ENCODE data around the gene SP110. TPM values are rescaled to one million over a fixed set of nuclear protein-coding genes. Genes with fewer than 3 reads are reported as not detected.
A peak's percentile ranks its signal among the peaks of the same experiment; 100 is the strongest.

Gene SP110
- total and polyA plus RNA-seq, 2 experiments from 2014 or later, result 2.3 to 8.2 TPM

DNA sequence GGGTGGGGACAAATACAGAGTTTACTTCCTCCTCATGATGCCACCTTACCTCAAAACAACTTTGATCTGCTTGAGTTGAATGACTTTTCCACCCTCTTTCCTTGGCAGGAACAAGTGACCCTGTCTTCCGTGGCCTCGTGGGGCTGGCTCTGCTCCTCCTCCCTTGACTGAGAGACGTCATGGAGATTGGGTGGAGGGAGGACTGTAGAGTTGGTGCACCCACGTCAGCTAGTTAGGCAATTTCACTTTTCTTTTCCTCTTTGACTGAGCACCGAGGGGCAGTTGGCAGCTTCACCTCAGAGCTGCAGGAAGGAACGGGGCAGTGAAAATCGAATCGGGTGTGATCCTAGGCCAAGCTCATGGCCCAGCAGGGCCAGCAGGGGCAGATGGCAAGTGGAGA is 5.7 kb upstream of the SP110 start, which contains the start of gene SP140:
Gene SP140, plus strand, starts transcription at position 251 of the 400 bp plus-strand sequence. Its CDS starts 109 bp downstream, at position 360.
- H3K27me3 Mint-ChIP-seq (ENCODE audit: insufficient read depth, low read depth, poor library complexity), result peaks cover 3% of the 10 kb centered on the region
- no peak within 1 kb of the TSS for H3K27ac Mint-ChIP-seq
- ATAC-seq (no peak), DNase-seq (ENCODE audit: low spot score) (no peak)
- peaks cover 7% of the 10 kb centered on the region; the same call in 2 of the 3 replicates for H3K36me3 Mint-ChIP-seq (ENCODE audit: low read depth)
- 0 out of 2 replicates have a peak within 1 kb of the TSS, but pooled peaks have one; percentile 28 for H2AFZ ChIP-seq
- no peak within 1 kb of the TSS for H3K4me2 ChIP-seq
- H3K79me2 ChIP-seq (replicated peaks; ENCODE audit: insufficient read depth), result no peaks in the 10 kb centered on the region
- H3K4me1 ChIP-seq (ENCODE audit: insufficient read depth), result 0 out of 2 replicates have a peak, but pooled peaks cover 3% of the 10 kb centered on the region
- H3K4me1 Mint-ChIP-seq, result peaks cover 7% of the 10 kb centered on the region; the same call in 2 of the 3 replicates
- H4K20me1 ChIP-seq (replicated peaks; ENCODE audit: insufficient read depth), result no peaks in the 10 kb centered on the region
- no peaks in the 10 kb centered on the region for H3K9me2 ChIP-seq (ENCODE audit: insufficient read depth)
- no peak within 1 kb of the TSS for H3K4me3 Mint-ChIP-seq
- TF ChIP-seq EZH2 (IDR thresholded peaks at IDR 0.05; ENCODE audit: low read depth, unreplicated experiment), result no peak
- TF ChIP-seq CREB1 (CRISPR knock-in tag; IDR thresholded peaks at IDR 0.05; ENCODE audit: low read depth), result no peak
- TF ChIP-seq NANOG (IDR thresholded peaks at IDR 0.05; ENCODE audit: borderline replicate concordance), result no peak
- no peak for TF ChIP-seq ZNF114 (CRISPR knock-in tag; IDR thresholded peaks at IDR 0.05)
- no peak for TF ChIP-seq EZH2phosphoT487 (IDR thresholded peaks at IDR 0.05; ENCODE audit: unreplicated experiment)
- no peak for TF ChIP-seq ZNF331 (CRISPR knock-in tag; IDR thresholded peaks at IDR 0.05; ENCODE audit: low read depth)
- TF ChIP-seq JUNB (IDR thresholded peaks at IDR 0.05; ENCODE audit: unreplicated experiment), result no peak
- TF ChIP-seq, protein P1, sequence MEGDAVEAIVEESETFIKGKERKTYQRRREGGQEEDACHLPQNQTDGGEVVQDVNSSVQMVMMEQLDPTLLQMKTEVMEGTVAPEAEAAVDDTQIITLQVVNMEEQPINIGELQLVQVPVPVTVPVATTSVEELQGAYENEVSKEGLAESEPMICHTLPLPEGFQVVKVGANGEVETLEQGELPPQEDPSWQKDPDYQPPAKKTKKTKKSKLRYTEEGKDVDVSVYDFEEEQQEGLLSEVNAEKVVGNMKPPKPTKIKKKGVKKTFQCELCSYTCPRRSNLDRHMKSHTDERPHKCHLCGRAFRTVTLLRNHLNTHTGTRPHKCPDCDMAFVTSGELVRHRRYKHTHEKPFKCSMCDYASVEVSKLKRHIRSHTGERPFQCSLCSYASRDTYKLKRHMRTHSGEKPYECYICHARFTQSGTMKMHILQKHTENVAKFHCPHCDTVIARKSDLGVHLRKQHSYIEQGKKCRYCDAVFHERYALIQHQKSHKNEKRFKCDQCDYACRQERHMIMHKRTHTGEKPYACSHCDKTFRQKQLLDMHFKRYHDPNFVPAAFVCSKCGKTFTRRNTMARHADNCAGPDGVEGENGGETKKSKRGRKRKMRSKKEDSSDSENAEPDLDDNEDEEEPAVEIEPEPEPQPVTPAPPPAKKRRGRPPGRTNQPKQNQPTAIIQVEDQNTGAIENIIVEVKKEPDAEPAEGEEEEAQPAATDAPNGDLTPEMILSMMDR (conservative IDR thresholded peaks at IDR 0.05; ENCODE audit: low read depth in 2 of 2), result no peak
- no peak for TF ChIP-seq STAT1 (IDR thresholded peaks at IDR 0.05; ENCODE audit: unreplicated experiment)
- no peaks in the 10 kb centered on the region for H3K36me3 ChIP-seq (ENCODE audit: insufficient read depth)
- H3K27ac ChIP-seq (ENCODE audit: low read depth), result no peak within 1 kb of the TSS
- no peaks in the 10 kb centered on the region for H3K27me3 ChIP-seq (ENCODE audit: insufficient read depth)
- no peak within 1 kb of the TSS for H3K4me3 ChIP-seq
- H3F3A ChIP-seq (replicated peaks; ENCODE audit: low read depth), result no peaks in the 10 kb centered on the region
- peaks cover 8% of the 10 kb centered on the region for H3K9me3 Mint-ChIP-seq

DNA sequence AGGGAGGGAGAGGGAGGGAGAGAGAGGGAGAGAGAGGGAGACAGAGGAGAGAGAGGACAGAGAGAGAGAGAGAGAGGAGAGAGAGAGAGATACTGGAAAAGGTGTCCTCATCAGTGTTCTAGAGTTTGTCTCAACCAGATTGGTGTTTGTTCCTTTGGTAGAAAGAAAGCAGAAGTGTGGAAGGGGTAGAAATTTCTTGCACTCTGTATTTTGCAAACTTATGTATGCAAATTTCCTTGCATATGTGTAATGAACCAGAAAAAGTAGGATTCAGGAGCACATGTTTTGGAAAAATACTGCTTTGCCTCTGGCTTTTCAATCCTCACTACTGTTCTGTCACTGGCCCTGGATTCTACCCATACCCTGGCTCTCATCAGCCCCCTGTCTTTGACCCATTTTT is 4.7 kb upstream of the SP110 start:
- no peak overlapping the region for H3K4me3 ChIP-seq
- Mint-ChIP-seq H3K9me3 (no peaks in the 10 kb centered on the region; the same call in 2 of the 3 replicates), H3K27ac (no peak overlapping the region), H3K36me3 (ENCODE audit: low read depth) (no peaks in the 10 kb centered on the region), H3K27me3 (ENCODE audit: insufficient read depth, low read depth, poor library complexity) (peaks cover 2% of the 10 kb centered on the region), H3K4me1 (peaks cover 10% of the 10 kb centered on the region; the same call in 2 of the 3 replicates), H3K4me3 (no peak overlapping the region)
- H3K4me1 ChIP-seq (ENCODE audit: insufficient read depth), result peaks cover 4% of the 10 kb centered on the region; the same call in 1 of the 2 replicates
- no peaks in the 10 kb centered on the region for H3F3A ChIP-seq (replicated peaks; ENCODE audit: low read depth)
- no peak overlapping the region for H3K4me2 ChIP-seq
- H3K79me2 ChIP-seq (replicated peaks; ENCODE audit: insufficient read depth), result no peaks in the 10 kb centered on the region
- no peaks in the 10 kb centered on the region for H3K9me2 ChIP-seq (ENCODE audit: insufficient read depth)
- no peak for DNase-seq (ENCODE audit: low spot score)
- ATAC-seq, result no peak
- no peaks in the 10 kb centered on the region for H3K36me3 ChIP-seq (ENCODE audit: insufficient read depth)
- H3K27ac ChIP-seq (ENCODE audit: low read depth), result no peak overlapping the region
- no peak overlapping the region for H2AFZ ChIP-seq
- no peaks in the 10 kb centered on the region for H3K27me3 ChIP-seq (ENCODE audit: insufficient read depth)
- H4K20me1 ChIP-seq (replicated peaks; ENCODE audit: insufficient read depth), result no peaks in the 10 kb centered on the region
- TF ChIP-seq CREB1 (CRISPR knock-in tag; IDR thresholded peaks at IDR 0.05; ENCODE audit: low read depth) (no peak), POLR2AphosphoS5 (IDR thresholded peaks at IDR 0.05; ENCODE audit: low read depth) (no peak), ZNF114 (CRISPR knock-in tag; IDR thresholded peaks at IDR 0.05) (no peak), STAT1 (IDR thresholded peaks at IDR 0.05; ENCODE audit: unreplicated experiment) (no peak)
- TF ChIP-seq, protein P2, sequence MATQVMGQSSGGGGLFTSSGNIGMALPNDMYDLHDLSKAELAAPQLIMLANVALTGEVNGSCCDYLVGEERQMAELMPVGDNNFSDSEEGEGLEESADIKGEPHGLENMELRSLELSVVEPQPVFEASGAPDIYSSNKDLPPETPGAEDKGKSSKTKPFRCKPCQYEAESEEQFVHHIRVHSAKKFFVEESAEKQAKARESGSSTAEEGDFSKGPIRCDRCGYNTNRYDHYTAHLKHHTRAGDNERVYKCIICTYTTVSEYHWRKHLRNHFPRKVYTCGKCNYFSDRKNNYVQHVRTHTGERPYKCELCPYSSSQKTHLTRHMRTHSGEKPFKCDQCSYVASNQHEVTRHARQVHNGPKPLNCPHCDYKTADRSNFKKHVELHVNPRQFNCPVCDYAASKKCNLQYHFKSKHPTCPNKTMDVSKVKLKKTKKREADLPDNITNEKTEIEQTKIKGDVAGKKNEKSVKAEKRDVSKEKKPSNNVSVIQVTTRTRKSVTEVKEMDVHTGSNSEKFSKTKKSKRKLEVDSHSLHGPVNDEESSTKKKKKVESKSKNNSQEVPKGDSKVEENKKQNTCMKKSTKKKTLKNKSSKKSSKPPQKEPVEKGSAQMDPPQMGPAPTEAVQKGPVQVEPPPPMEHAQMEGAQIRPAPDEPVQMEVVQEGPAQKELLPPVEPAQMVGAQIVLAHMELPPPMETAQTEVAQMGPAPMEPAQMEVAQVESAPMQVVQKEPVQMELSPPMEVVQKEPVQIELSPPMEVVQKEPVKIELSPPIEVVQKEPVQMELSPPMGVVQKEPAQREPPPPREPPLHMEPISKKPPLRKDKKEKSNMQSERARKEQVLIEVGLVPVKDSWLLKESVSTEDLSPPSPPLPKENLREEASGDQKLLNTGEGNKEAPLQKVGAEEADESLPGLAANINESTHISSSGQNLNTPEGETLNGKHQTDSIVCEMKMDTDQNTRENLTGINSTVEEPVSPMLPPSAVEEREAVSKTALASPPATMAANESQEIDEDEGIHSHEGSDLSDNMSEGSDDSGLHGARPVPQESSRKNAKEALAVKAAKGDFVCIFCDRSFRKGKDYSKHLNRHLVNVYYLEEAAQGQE (IDR thresholded peaks at IDR 0.05; ENCODE audit: unreplicated experiment), result no peak
- TF ChIP-seq, protein P1 (conservative IDR thresholded peaks at IDR 0.05; ENCODE audit: low read depth in 2 of 2), result no peak

All from GM23338 (cell line).